GM19240 (cell line): ENCODE results near the gene RAB39B.
A peak's percentile ranks its signal among the peaks of the same experiment; 100 is the strongest.
"Not testable (repeated sequence)": the region's sequence is repeated elsewhere in the genome, so short reads cannot be mapped to it uniquely, and the experiment has no call there.

Source experiments
- DNase-seq: peaks from one replicate; pipeline ENCODE4 v3.0.0; 2011; ENCODE audit warnings: low spot score; ENCODE audit not compliant: insufficient read length

Gene RAB39B, protein sequence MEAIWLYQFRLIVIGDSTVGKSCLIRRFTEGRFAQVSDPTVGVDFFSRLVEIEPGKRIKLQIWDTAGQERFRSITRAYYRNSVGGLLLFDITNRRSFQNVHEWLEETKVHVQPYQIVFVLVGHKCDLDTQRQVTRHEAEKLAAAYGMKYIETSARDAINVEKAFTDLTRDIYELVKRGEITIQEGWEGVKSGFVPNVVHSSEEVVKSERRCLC

DNA sequence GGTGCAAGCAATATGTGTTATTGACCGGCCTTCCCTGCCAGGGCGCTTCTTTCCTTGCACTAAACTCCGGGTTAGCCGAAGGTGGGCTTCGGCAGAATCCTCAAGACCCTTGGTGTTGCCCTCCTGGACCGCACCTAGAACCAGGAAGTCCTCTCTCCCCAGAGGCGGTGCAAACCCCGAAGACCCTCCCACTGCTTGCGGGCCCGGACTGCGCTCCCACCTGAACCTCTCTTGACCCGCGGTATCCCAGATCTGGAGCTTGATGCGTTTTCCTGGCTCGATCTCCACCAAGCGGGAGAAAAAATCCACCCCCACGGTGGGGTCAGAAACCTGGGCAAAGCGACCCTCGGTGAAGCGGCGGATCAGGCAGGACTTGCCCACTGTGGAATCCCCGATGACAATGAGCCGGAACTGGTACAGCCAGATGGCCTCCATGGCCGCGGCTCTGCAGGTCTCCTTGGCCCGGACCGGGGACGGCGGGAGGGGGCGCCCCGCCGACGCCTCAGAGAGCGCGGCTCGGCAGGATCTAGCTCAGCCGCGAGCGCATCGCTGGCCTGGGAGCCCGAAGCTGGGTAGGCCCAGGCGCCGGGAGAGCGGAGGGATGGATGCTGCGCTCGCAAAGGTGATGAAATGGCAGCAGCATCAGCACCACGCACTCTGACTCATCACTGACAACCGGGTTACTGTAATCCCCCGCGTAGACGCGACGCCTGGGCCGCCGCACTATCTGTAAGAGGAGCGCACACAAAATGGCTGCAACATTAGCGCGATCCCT lies at the start of gene RAB39B:
RAB39B (minus strand) TSS at position 638 of the 775 bp plus-strand sequence; CDS start at position 435, 203 bp downstream.
- DNase-seq = no peak

DNA sequence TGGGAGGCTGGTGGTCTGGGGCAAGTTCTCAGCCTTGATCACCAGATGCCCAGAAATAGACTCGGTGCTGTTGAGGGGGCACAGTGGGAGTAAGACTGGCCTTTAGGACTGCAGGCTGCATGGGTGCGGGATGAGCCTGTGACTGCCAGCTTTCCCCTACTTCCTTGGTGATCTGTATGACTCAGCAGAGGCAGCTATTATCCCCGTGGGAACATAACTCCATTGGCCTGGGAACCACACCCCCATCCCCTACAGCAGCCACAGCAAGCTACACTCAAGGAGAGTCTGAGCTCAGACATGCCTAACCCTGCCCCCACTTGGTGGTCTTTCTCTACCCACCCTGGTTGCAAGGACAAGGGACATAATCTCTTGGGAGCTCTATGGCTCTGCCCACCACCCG lies 49.5 kb upstream of the RAB39B start:
- no peak for DNase-seq

DNA sequence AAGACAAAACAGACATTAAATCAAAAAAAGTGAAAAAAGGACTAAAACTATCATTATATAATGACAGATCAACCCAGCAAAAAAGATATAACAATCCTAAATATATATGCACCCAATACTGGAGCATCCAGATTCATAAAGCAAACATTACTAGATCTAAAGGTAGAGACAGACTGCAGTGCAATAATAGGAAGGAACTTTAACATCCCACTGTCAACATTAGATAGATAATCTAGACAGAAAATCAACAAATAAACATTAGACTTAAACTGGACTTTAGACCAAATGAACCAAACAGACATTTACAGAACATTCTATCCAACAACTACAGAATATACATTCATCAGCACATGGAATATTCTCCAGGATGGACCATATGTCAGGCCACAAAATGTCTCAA lies 29.5 kb upstream of the RAB39B start:
- no peak for DNase-seq

DNA sequence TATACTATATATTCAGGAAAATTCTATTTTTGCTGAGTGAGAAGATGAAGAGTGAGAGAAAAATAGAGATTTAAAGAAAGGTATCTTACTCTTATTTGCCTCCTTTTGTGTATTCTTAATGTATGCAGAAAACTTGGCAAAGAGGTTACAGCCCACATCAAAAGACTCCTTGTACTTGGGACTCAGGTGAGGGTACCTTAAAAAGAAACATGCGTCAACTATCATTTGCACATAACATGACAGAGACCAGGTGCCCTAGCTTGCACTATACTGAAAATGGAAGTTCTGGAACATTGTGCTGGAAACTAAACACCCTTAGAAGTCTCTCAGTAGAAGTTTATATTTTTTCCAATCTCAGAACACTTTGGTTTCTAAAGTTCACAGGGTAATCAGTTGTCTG lies 15.6 kb upstream of the RAB39B start:
- no peak for DNase-seq

DNA sequence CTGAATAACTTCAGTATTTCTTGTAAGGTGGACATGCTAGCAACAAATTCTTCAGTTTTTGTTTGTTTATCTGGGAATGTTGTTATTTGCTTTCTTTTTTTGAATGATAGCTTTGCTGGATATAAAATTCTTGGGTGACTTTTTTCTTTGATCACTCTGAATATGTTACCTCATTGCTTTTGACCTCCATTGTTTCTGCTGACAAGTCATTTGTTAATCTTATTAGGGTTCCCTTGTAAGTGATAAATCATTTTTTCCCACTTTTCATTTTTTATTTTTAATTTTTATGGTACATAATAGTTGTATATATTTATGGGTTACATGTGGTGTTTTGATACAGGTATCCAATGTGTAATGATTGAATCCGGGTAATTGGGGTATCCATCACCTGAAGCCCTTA lies 6.7 kb upstream of the RAB39B start:
- DNase-seq = no peak

DNA sequence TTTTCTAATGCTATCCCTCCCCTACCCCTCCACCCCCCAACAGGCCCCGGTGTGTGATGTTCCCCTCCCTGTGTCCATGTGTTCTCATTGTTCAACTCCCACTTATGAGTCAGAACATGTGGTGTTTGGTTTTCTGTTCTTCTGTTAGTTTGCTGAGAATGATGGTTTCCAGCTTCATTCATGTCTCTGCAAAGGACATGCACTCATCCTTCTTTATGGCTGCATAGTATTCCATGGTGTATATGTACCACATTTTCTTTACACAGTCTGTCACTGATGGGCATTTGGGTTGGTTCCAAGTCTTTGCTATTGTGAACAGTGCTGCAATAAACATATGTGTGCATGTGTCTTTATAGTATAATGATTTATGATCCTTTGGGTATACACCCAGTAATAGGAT lies 3.7 kb upstream of the RAB39B start:
- not testable (repeated sequence) for DNase-seq

DNA sequence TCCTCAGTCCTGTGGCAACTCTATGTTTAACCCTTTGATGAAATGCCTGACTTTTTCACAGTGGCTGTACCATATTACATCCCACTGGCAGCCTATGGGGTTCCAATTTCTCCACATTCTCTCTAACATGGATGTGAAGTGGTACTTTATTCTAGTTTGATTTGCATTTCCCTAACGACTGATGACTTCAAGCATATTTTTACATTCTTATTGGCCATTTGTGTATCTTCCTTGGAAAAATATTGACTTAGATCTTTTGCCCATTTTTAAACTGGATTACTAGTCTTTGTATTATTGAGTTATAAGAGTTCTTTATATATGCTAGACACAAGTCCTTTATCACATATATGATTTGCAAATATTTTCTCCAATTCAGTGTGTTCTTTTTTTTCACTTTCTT lies 2.1 kb upstream of the RAB39B start:
- DNase-seq = no peak

DNA sequence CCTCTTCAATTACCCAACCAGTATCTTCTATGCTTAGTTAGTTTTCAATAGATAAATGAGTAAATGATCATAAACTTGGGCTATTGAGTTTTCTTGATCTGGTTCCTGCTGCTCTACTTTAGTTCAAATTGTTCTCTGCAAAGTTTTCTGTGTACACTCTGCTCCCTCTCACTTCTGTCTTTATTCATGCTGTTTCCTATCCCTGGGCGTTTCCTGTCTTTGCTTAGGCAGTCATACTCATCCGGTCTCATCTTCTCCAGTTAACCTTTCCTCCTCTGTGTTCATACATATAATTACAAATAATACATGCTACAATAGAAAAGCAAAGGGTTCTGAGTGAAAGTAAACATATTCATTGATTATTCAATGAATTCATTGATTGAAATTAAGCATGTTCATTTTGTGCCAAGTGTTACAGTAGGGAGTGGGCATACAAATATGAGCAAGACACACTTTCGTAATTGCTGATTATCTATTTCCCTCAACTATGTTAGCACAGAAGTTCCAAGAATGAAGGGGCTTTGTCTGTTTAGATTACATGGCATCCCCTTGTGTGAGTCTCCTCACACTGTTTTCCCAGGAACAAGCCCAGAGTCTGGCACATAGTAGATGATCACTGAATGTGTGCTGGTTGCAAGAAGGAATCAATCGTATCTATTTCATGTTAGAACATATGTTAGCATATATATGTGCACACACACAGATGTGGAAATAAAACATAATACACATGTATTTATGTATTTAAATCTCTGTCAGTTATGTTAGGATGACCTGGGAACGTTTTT lies 1.1 kb downstream of the RAB39B start:
- DNase-seq = no peak

DNA sequence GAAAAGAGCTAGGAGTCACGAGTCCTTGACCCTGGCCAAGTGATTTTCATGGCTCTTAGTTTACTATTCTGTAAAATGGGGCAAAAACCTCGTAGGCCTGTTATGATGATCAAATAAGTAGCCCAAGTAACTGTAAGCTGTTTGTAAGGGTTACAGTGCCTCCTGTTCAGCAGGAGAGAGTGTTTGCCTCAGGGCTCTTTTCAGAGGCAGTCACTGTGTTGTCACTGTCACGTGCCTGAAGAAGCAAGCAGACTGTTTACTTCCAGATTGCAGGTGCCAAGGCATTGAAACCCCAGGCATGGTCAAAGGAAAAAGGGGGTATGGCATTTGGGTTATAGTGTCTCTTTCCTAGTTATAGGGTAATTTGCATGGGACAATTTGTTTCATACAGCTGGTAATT lies 4.5 kb downstream of the RAB39B start:
- DNase-seq = no peak

DNA sequence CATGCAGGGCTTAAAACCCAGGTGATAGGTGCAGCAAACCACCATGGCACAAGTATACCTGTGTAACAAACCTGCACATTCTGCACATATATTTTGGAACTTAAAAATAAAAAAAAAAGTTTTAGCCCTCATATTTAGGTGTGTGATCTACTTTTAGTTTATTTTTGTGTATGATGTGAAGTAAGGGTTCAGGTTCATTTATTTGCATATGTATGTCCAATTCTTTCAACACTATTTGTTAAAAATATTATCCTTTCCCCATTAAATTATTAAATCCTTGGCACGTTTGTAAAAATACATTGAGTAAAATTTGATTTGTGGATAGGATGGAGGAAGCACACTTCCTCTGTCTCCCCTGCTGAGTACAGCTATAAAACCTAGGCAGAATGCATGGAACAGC lies 12.9 kb downstream of the RAB39B start:
- DNase-seq = no peak

DNA sequence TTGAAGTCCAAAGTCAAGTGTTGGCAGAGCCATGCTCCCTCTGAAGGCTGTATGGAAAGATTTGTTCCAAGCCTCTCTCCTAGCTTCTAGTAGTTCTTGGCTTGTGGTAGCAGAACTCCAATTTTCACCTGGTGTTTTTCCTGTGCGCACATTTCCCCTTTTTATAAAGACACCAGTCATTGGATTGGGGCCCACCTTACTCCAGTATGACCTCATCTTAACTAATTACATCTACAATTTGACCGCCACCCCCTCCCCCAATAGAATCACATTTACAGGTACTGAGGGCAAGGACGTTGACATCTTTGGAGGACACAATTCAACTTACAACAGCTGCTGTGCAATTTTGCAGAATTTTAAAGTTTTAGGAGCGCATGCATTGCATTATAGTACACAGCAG lies 16.8 kb downstream of the RAB39B start:
- no peak for DNase-seq

DNA sequence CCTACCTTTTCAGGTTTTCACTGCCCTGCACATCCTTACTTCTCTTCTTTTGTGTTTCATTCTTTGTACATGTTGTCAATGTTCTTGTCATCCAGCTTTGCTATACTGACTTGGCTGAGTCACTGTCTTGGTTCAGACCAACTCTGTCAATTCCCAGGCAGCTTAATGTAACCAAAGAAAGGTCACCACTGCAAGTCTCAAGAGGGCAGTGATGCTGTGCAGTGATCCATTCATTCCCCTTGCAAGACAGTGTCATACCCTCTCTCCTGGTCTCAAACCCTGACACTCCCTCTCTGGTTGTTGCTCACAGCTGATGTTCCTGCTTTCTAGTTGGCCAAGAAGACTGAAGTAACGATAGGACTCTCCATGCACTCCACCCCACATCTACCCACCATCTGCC lies 17.5 kb downstream of the RAB39B start:
- DNase-seq = no peak

DNA sequence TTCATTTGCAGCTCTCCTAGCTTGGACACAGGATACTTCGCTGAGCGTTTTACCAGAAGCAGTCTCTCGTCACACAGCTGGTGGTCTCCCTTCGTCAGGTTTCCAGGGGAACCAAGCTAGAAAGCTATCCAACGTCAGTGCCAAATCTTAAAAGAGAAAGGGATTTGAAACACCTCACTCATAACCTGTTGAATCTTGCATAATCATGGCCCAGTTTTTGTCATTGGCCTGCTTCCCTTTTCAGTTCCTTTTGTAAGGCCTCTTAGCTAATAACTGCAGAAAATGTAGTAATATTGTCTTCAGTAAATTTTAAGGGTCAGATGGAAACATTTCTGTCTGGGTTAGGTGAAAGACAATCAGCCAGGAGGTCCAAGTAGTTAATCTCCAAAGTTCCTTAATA lies 22.0 kb downstream of the RAB39B start:
- DNase-seq = no peak

DNA sequence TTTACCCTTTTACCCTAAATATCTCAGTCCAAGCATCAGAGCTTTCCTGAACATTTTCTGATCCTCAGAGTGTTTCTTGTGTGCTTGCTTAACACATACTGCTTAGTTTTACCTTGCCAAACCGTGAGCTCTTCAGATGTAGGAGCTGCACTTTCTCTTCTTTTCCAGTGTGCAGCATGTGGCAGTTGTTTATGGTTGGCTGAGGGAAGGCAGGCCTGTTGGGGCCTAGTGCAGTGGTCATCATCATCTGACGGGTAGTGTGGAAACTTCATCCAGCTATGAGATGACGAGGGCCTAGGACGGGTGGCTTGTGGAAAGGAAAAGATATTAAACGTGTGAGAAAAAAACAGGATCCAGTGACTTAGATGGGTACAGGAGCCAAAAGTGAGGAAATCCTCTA lies 26.6 kb downstream of the RAB39B start:
- DNase-seq = no peak

DNA sequence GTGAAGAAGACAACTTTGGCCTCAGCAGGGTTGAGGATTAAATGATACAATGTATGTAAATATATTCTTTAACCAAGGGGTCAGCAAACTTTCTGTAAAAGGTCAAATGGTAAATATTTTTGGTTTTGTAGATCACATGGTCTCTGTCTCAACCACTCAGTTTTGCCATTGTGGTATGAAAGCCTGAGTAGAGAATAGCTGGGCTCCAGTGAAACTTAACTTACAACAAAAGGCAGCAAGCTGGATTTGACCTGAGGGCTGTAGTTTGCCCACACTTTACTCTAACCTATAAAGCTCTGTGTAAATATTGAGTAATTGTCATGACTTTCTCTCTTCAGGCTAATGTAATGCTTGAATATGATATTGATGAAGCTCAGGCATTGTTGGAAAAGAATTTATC lies 28.4 kb downstream of the RAB39B start:
- no peak for DNase-seq

DNA sequence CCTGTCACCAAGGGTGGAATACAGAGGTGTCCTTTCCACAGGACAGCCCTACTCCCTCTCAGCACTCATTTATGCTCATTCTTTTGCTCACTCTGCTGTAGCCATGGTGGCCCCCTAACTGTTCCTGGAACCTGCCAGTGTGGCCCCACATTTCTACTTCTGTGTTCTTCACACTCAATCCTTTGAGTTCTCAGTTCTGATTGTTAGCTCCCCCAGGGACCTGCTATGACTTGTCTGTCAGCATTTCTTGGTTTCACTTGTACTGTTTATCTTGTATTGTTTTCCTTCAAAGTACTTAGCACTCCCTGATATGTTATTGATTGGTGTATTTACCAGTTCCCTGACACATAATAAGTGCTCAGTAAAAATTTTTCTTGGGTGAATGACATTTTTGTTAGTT lies 33.1 kb downstream of the RAB39B start:
- DNase-seq = peak; percentile 19

DNA sequence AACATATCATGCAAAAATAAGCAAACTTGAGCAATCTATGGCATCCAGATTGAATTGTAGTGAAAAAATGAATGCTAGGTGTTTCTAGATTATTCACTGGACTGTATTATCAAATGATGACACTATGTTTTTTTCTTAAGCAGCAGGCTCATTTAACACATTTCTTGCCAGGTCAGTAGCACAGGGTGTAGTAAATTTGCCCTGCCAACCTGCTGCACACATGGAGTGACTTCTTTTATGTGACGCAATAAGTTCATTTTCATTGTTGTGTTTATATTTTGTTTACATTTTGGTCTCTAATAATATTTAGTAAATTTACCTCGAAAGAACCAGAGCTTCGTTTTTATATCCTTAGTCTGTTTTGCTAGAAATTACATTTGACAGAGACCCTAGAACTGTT lies 38.5 kb downstream of the RAB39B start:
- DNase-seq = no peak

DNA sequence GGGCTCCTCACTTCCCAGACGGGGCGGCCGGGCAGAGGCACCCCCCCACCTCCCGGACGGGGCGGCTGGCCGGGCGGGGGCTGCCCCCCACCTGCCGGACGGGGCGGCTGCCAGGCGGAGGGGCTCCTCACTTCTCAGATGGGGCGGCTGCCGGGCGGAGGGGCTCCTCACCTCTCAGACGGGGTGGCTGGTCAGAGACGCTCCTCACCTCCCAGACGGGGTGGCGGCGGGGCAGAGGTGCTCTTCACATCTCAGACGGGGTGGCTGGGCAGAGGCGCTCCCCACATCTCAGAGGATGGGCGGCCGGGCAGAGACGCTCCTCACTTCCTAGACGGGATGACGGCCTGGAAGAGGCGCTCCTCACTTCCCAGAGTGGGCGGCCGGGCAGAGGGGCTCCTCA lies 40.5 kb downstream of the RAB39B start:
- DNase-seq = not testable (repeated sequence)

DNA sequence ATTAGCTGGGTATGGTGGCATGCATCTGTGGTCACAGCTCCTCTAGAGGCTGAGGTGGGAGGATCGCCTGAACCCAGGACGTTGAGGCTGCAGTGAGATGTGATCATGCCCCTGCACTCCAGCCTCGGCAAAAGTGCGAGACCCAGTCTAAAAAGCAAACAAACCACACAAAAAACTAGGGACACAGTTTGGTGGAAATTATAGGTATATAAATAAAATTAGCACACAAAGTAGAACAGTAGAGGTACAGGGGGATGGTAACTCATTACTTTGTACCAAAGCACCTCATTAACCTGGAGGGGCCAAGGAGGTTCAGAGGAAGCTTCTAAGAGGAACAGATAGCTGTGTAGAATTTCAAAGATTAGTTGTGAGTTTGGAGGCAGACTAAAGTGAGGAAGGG lies 42.9 kb downstream of the RAB39B start:
- no peak for DNase-seq

DNA sequence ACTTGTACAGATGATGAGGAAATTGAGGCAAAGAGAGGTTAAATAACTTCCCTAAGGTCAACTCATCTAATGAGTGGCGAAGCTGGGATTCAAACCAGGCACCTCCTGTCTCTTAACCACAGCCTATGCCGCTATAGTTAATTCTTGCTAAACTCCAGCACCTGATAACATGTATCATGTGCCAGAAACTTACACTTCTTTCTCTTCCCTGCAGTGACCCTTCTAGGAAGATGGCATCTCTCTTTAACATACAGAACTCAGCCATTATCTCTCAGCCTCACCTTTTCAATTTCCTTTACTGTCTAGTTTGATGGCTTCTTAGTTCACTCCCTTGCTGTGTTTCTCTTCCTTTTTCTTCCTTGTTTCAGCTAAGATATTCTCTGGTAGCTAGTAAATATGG lies 45.5 kb downstream of the RAB39B start:
- DNase-seq = no peak

DNA sequence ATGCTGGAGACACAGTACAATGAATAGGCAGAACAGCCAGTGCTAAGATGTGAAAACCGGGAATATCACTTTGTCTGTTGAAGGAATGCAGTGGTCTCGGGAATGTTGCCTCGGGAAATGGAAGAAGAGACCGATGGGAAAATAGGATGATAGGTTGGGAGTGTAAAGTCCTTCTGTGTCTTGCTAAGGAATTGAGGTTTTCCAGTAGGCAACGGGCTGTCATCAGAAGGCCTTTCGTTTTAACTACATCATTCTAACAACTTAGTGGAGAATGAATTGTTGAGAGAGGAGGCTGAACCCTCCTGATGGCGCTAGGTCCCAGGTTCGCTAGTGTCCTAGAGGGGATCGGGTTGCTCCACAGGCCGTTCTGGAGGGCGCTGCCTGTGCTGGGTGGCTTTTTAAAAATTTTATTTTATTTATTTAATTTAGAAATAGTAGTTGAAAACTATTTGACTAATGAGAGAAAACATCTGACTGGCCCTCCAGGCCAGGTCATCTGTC lies 47.3 kb downstream of the RAB39B start:
- no peak for DNase-seq
